VCaP (cell line): ENCODE measurements around the gene TFF1.

Experiments used
- H3K27ac ChIP-seq: fragments of 450-650 bp; 2 replicates; pipeline ENCODE4 v1.5.1; 2017
- CTCF ChIP-seq: fragments of 450-650 bp; conservative IDR thresholded peaks from 2 replicates; pipeline ENCODE4 v1.5.1; 2017; ENCODE audit warnings: mild to moderate bottlenecking, moderate library complexity

Gene TFF1

GRCh38 chr21:42397746-42398394, 31.5 kb upstream of the TFF1 start:
- no peak for TF ChIP-seq CTCF
- H3K27ac ChIP-seq = no peak overlapping the region

- H3K27ac ChIP-seq = no peak overlapping the region
- no peak for TF ChIP-seq CTCF
Observed at GRCh38 chr21:42396799-42397745, 30.7 kb upstream of the TFF1 start.

- H3K27ac ChIP-seq = no peak within 1 kb of the TSS
- TF ChIP-seq CTCF = no peak
Observed at GRCh38 chr21:42395905-42396651, 29.7 kb upstream of the TFF1 start, which contains the start of gene TMPRSS3. Gene TMPRSS3, minus strand, starts transcription at chr21:42396052. Its CDS starts 635 bp downstream, at chr21:42395417.

GRCh38 chr21:42395302-42395701, 29.0 kb upstream of the TFF1 start:
- H3K27ac ChIP-seq = no peak overlapping the region
- no peak for TF ChIP-seq CTCF

- H3K27ac ChIP-seq = no peak overlapping the region
- TF ChIP-seq CTCF = no peak
Observed at GRCh38 chr21:42393443-42393950, 27.2 kb upstream of the TFF1 start.

- no peak overlapping the region for H3K27ac ChIP-seq
- TF ChIP-seq CTCF = no peak
Observed at GRCh38 chr21:42392731-42393442, 26.6 kb upstream of the TFF1 start.
